Stimulated activated CD8-positive, alpha-beta memory T cell treated with anti-CD3 and anti-CD28 coated beads, Interleukin-4, amount 100 ng/mL, for 48 hours (primary cell): Measurements from ENCODE around the gene EVA1B.

Experiments
- DNase-seq: peaks from one replicate; pipeline ENCODE4 v3.0.0-alpha.2; 2020

The EVA1B gene

GRCh38 chr1:36307601-36308330 is 15.7 kb downstream of the EVA1B start:
- no peak for DNase-seq

GRCh38 chr1:36306902-36307456 is 16.5 kb downstream of the EVA1B start:
- DNase-seq, result peak; percentile 95

GRCh38 chr1:36306210-36306901 is 17.1 kb downstream of the EVA1B start, which contains the start of gene SH3D21:
Gene SH3D21, plus strand, starts transcription at chr1:36306368. Its CDS starts 53 bp downstream, at chr1:36306421.
- DNase-seq, result peak; percentile 73

- peak; percentile 30 for DNase-seq
These were observed 17.6 kb downstream of the EVA1B start for GRCh38 chr1:36305915-36306209.

GRCh38 chr1:36304970-36305914 is 18.2 kb downstream of the EVA1B start:
- peak; percentile 64 for DNase-seq

GRCh38 chr1:36304521-36304920 is 18.9 kb downstream of the EVA1B start:
- DNase-seq, result no peak

- no peak for DNase-seq
These were observed 19.6 kb downstream of the EVA1B start for GRCh38 chr1:36303650-36304360.

GRCh38 chr1:36303244-36303643 is 20.2 kb downstream of the EVA1B start:
- DNase-seq, result no peak

GRCh38 chr1:36301220-36301619 is 22.2 kb downstream of the EVA1B start:
- no peak for DNase-seq

- DNase-seq, result no peak
These were observed 22.9 kb downstream of the EVA1B start for GRCh38 chr1:36300526-36300925.

GRCh38 chr1:36298640-36299039 is 24.8 kb downstream of the EVA1B start:
- no peak for DNase-seq

- DNase-seq, result no peak
These were observed 26.4 kb downstream of the EVA1B start for GRCh38 chr1:36297062-36297461.

GRCh38 chr1:36295390-36295789 is 28.1 kb downstream of the EVA1B start:
- DNase-seq, result no peak

- no peak for DNase-seq
These were observed 35.9 kb downstream of the EVA1B start for GRCh38 chr1:36287595-36287994.

GRCh38 chr1:36286802-36287201 is 36.6 kb downstream of the EVA1B start:
- no peak for DNase-seq

- peak; percentile 60 for DNase-seq
These were observed 37.9 kb downstream of the EVA1B start for GRCh38 chr1:36285443-36286101.

- DNase-seq, result no peak
These were observed 38.9 kb downstream of the EVA1B start for GRCh38 chr1:36284517-36284916.

GRCh38 chr1:36284061-36284460 is 39.4 kb downstream of the EVA1B start:
- DNase-seq, result no peak

GRCh38 chr1:36279789-36280296 is 43.6 kb downstream of the EVA1B start:
- no peak for DNase-seq

- DNase-seq, result no peak
These were observed 44.2 kb downstream of the EVA1B start for GRCh38 chr1:36279110-36279788.

- DNase-seq, result no peak
These were observed 46.8 kb downstream of the EVA1B start for GRCh38 chr1:36276688-36277087.
